HG02943 (cell line): ENCODE results near the gene ACVRL1.

Experiments
- ATAC-seq: cut with Tn5 transposase; IDR thresholded peaks from one replicate; pipeline ENCODE4 v1.9.1; 2021; ENCODE audit warnings: mild to moderate bottlenecking, low read depth, moderate library complexity; ENCODE audit not compliant: unreplicated experiment

The ACVRL1 gene

GRCh38 chr12:51954561-51955361 is 47.5 kb downstream of the ACVRL1 start:
- no peak for ATAC-seq

GRCh38 chr12:51955702-51956101 is 48.4 kb downstream of the ACVRL1 start:
- ATAC-seq = no peak

GRCh38 chr12:51958542-51958941 is 51.2 kb downstream of the ACVRL1 start:
- no peak for ATAC-seq

GRCh38 chr12:51959211-51959610 is 51.9 kb downstream of the ACVRL1 start:
- ATAC-seq = no peak

GRCh38 chr12:51959921-51960320 is 52.6 kb downstream of the ACVRL1 start:
- no peak for ATAC-seq

- no peak for ATAC-seq
Measured at GRCh38 chr12:51960488-51960887, 53.2 kb downstream of the ACVRL1 start.

GRCh38 chr12:51960890-51961289 is 53.6 kb downstream of the ACVRL1 start:
- ATAC-seq = no peak

GRCh38 chr12:51961834-51962233 is 54.5 kb downstream of the ACVRL1 start:
- no peak for ATAC-seq

- ATAC-seq = no peak
Measured at GRCh38 chr12:51962737-51963136, 55.4 kb downstream of the ACVRL1 start.

- no peak for ATAC-seq
Measured at GRCh38 chr12:51963477-51963876, 56.2 kb downstream of the ACVRL1 start.

GRCh38 chr12:51969643-51970042 is 62.3 kb downstream of the ACVRL1 start:
- ATAC-seq = no peak

GRCh38 chr12:51970904-51971646 is 63.8 kb downstream of the ACVRL1 start:
- peak; percentile 77 for ATAC-seq

- no peak for ATAC-seq
Measured at GRCh38 chr12:51971679-51972421, 64.5 kb downstream of the ACVRL1 start.

- ATAC-seq = no peak
Measured at GRCh38 chr12:51972422-51972812, 65.1 kb downstream of the ACVRL1 start.

GRCh38 chr12:51972849-51973273 is 65.6 kb downstream of the ACVRL1 start:
- ATAC-seq = no peak
